Loucy (cell line): ENCODE data around the gene IPO4.

ENCODE experiments used
- CTCF ChIP-seq: fragments of 200-600 bp; sonication (generic); conservative IDR thresholded peaks from 2 replicates; pipeline ENCODE4 v1.5.1; 2014; ENCODE audit warnings: mild to moderate bottlenecking, antibody characterized with exemption, low read length
- EZH2phosphoT487 ChIP-seq: fragments of 200-600 bp; IDR thresholded peaks from 2 replicates; pipeline ENCODE4 v1.6.1; 2018; ENCODE audit warnings: antibody characterized with exemption, mild to moderate bottlenecking, moderate library complexity, borderline replicate concordance

GRCh38 chr14:24155100-24155499, 33.5 kb downstream of the IPO4 start:
- TF ChIP-seq CTCF (no peak), EZH2phosphoT487 (no peak)
